ENCODE data around the gene FCGR3A.

FCGR3A gene

GRCh38 chr1:161501234-161501633, 48.4 kb downstream of the FCGR3A start:
- intact Hi-C loops (cut with DNase I; ENCODE audit: low total_unique reads) = no loop called here
- H3K36me3 ChIP-seq = no peaks in the 10 kb centered on the region
- no peak for DNase-seq
- TF ChIP-seq, protein P1, sequence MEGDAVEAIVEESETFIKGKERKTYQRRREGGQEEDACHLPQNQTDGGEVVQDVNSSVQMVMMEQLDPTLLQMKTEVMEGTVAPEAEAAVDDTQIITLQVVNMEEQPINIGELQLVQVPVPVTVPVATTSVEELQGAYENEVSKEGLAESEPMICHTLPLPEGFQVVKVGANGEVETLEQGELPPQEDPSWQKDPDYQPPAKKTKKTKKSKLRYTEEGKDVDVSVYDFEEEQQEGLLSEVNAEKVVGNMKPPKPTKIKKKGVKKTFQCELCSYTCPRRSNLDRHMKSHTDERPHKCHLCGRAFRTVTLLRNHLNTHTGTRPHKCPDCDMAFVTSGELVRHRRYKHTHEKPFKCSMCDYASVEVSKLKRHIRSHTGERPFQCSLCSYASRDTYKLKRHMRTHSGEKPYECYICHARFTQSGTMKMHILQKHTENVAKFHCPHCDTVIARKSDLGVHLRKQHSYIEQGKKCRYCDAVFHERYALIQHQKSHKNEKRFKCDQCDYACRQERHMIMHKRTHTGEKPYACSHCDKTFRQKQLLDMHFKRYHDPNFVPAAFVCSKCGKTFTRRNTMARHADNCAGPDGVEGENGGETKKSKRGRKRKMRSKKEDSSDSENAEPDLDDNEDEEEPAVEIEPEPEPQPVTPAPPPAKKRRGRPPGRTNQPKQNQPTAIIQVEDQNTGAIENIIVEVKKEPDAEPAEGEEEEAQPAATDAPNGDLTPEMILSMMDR (IDR thresholded peaks at IDR 0.05) = no peak
- H3K4me3 ChIP-seq = no peak overlapping the region
- no peaks in the 10 kb centered on the region for H3K4me1 ChIP-seq
- H3K9me3 ChIP-seq = no peaks in the 10 kb centered on the region
- peaks cover 0 to 32% of the 10 kb centered on the region in 2 donors for H3K27me3 ChIP-seq
- no peak overlapping the region for H3K27ac ChIP-seq

DNA sequence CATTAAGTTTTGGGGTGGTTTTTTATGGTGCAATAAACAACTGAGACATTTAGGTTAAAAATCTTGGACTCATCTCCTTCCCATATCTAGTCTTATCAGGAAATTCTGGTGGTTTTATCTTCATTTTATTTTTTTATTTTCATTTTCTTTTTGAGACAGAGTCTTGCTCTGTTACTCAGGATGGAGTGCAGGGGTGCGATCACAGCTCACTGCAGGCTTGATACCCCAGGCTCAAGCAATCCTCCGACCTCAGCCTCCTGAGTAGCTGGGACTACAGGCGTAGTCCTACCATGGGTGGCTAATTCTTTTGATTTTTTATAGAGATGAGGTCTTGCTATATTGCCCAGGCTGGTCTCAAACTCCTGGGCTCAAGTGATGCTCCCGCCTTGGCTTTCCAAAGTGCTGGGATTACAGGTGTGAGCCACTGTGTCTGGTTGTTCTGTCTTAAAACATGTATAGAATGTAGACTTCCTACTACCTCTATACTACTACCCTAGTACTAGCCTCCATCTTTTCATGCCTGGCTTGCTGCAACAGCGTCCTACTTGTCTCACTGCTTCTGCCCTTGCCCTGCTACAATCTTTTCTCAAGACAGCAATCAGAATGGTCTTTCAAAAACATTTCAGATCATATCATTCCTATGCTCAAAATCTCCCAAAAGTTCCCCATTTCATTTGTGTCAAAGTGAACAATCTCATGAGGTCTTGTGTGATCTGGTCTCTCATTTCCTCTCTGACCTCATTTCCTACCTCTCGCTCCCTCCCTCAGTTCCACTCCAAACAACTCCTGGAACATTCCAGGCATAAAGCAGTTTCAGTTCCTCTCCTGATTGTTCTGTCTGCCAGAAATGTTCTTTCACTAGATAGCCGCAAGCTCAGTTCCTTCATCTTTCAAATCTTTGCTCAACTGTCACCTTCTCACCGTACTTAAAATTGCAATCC, 50.2 kb downstream of the FCGR3A start:
- Histone ChIP-seq H3K27me3 (peaks cover 0 to 18% of the 10 kb centered on the region in 2 donors), H3K36me3 (no peaks in the 10 kb centered on the region), H3K4me1 (no peaks in the 10 kb centered on the region), H3K4me3 (no peak overlapping the region), H3K9me3 (no peaks in the 10 kb centered on the region), H3K27ac (no peak overlapping the region)
- TF ChIP-seq, protein P1 (IDR thresholded peaks at IDR 0.05) = no peak
- intact Hi-C loops (cut with DNase I; ENCODE audit: low total_unique reads) = no loop called here
- DNase-seq = no peak

DNA sequence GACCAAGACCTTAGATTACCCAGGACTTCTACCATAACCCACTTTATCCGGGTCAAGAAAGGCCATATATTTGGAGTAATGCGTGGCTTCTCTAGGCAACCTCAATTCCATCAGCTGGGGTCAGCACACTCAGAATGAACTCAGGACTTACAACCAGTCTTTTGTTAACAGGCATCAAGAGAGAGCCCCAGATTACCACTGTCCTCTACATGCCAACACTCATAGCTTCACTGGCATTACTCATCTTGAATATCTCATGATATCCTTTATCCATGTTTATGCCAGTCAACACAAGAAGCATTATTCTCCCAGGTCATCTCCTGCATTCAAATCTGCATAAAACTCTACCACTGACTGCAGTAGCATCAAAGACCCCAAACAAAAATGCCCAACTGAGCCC, 51.0 kb downstream of the FCGR3A start:
- Histone ChIP-seq H3K4me3 (no peak overlapping the region), H3K27ac (no peak overlapping the region), H3K27me3 (peaks cover 0 to 14% of the 10 kb centered on the region in 2 donors), H3K36me3 (no peaks in the 10 kb centered on the region), H3K4me1 (no peaks in the 10 kb centered on the region), H3K9me3 (no peaks in the 10 kb centered on the region)
- TF ChIP-seq, protein P1 (IDR thresholded peaks at IDR 0.05) = no peak
- intact Hi-C loops (cut with DNase I; ENCODE audit: low total_unique reads) = no loop called here
- no peak for DNase-seq

- no peak overlapping the region for H3K27ac ChIP-seq
- H3K27me3 ChIP-seq = peaks cover 0 to 15% of the 10 kb centered on the region in 2 donors
- no peak overlapping the region for H3K4me3 ChIP-seq
- H3K36me3 ChIP-seq = no peaks in the 10 kb centered on the region
- TF ChIP-seq, protein P1 (IDR thresholded peaks at IDR 0.05) = no peak
- H3K9me3 ChIP-seq = no peaks in the 10 kb centered on the region
- H3K4me1 ChIP-seq = no peaks in the 10 kb centered on the region
- intact Hi-C loops (cut with DNase I; ENCODE audit: low total_unique reads) = no loop called here
- DNase-seq = no peak
These were observed 51.7 kb downstream of the FCGR3A start for GRCh38 chr1:161497961-161498360.

- H3K9me3 ChIP-seq = no peaks in the 10 kb centered on the region
- no peak for DNase-seq
- TF ChIP-seq, protein P1 (IDR thresholded peaks at IDR 0.05) = no peak
- intact Hi-C loops (cut with DNase I; ENCODE audit: low total_unique reads) = no loop called here
- H3K27me3 ChIP-seq = peaks cover 0 to 18% of the 10 kb centered on the region in 2 donors
- H3K4me1 ChIP-seq = no peaks in the 10 kb centered on the region
- H3K4me3 ChIP-seq = no peak overlapping the region
- no peaks in the 10 kb centered on the region for H3K36me3 ChIP-seq
- no peak overlapping the region for H3K27ac ChIP-seq
These were observed 54.1 kb downstream of the FCGR3A start for GRCh38 chr1:161495490-161495889.

Data from tibial artery (tissue), 4 donors.